GM10248 (cell line): ENCODE measurements around the gene ASS1.

ENCODE experiments used
- CTCF ChIA-PET: fragments of 300-600 bp; sonication (Branson Sonifier 250); formaldehyde crosslinking; extraction: SDS; loops from one replicate; lab custom pipeline; 2021; ENCODE audit warnings: antibody characterized with exemption; lab: Yijun Ruan, JAX
- POLR2A ChIA-PET: fragments of 350-650 bp; sonication (Branson Sonifier 250); formaldehyde crosslinking; extraction: SDS; loops from one replicate; lab custom pipeline; 2020; ENCODE audit warnings: antibody characterized with exemption; lab: Yijun Ruan, JAX
- DNase-seq: peaks from one replicate; pipeline ENCODE4 v3.0.0; 2012; ENCODE audit errors: extremely low spot score
- TF ChIP-seq, protein P1 (sequence below): IDR thresholded peaks from 2 replicates; pipeline ENCODE4 v1.5.1; 2012; ENCODE audit warnings: mild to moderate bottlenecking, low read depth; ENCODE audit errors: extremely low read depth, missing control alignments, control extremely low read depth

The ASS1 gene

DNA sequence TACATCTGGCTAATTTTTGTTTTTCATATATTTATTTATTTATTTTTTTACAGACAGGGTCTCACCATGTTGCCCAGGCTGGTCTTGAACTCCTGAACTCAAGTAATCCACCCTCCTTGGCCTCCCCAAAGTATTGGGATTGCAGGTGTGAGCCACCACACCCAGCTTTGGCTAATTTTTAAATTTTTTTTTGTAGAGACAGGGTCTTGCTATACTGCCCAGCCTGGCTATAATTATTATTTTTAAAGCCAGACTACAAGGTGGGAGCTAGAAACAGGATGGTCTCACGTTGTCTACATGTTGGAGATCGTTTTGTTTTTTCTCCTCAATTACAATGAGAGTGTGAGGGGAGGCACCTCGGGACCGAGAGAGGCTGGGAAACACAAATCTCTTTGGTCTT, 23.8 kb downstream of the ASS1 start:
- ChIA-PET CTCF (interaction anchor here (1.0 to 15.0 kb wide), 2 partner anchors 8 to 215 kb away, joined by 3 to 262 read pairs; no protein-coding TSS in a partner anchor), POLR2A (no interaction called here)
- TF ChIP-seq, protein P1, sequence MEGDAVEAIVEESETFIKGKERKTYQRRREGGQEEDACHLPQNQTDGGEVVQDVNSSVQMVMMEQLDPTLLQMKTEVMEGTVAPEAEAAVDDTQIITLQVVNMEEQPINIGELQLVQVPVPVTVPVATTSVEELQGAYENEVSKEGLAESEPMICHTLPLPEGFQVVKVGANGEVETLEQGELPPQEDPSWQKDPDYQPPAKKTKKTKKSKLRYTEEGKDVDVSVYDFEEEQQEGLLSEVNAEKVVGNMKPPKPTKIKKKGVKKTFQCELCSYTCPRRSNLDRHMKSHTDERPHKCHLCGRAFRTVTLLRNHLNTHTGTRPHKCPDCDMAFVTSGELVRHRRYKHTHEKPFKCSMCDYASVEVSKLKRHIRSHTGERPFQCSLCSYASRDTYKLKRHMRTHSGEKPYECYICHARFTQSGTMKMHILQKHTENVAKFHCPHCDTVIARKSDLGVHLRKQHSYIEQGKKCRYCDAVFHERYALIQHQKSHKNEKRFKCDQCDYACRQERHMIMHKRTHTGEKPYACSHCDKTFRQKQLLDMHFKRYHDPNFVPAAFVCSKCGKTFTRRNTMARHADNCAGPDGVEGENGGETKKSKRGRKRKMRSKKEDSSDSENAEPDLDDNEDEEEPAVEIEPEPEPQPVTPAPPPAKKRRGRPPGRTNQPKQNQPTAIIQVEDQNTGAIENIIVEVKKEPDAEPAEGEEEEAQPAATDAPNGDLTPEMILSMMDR, result no peak
- DNase-seq, result no peak

DNA sequence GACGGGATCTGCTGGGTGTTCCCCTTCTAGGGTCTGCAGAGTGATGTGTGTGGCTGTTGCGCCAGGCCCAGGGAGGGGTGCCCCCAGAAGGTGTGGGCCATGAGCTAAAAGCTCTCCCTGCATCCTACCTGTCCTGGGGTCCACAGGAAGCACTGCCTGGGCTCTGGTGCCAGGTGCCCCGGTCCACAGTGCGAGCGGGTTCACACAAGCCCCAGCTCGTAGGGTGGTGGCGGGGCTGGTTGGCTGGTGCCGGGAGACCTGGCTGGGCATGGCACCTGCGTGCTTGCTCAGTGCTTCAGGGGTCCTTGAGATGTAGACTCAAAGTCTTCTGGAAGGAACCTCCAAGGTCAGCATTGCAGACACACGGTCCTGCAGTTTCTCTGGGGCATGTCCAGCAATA, 25.5 kb downstream of the ASS1 start:
- CTCF ChIA-PET, result interaction anchor here (15.0 kb wide), 1 partner anchor 213 kb away, joined by 262 read pairs; no protein-coding TSS in a partner anchor
- TF ChIP-seq, protein P1, result no peak
- DNase-seq, result no peak
- POLR2A ChIA-PET, result no interaction called here

DNA sequence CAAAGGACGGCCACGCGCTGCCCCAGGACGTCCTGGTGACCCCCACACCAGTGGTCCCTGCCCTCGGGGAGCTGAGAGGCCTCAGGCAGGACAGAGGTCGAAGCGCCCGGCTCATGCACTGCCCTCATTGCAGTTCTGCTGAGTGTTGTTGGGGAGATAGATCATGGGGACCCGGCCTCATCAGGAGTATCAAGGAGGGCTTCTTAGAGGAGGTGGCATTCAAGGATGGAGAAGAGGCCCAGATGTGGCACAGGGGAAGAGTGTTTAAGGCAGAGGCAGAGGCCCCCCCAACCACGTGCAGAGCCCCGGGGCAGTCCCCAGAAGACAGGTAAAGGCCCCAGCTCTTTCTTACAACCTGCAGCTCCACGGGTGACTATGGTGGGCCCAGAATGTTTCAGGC, 26.2 kb downstream of the ASS1 start:
- no peak for DNase-seq
- POLR2A ChIA-PET, result no interaction called here
- TF ChIP-seq, protein P1, result no peak
- CTCF ChIA-PET, result no interaction called here

DNA sequence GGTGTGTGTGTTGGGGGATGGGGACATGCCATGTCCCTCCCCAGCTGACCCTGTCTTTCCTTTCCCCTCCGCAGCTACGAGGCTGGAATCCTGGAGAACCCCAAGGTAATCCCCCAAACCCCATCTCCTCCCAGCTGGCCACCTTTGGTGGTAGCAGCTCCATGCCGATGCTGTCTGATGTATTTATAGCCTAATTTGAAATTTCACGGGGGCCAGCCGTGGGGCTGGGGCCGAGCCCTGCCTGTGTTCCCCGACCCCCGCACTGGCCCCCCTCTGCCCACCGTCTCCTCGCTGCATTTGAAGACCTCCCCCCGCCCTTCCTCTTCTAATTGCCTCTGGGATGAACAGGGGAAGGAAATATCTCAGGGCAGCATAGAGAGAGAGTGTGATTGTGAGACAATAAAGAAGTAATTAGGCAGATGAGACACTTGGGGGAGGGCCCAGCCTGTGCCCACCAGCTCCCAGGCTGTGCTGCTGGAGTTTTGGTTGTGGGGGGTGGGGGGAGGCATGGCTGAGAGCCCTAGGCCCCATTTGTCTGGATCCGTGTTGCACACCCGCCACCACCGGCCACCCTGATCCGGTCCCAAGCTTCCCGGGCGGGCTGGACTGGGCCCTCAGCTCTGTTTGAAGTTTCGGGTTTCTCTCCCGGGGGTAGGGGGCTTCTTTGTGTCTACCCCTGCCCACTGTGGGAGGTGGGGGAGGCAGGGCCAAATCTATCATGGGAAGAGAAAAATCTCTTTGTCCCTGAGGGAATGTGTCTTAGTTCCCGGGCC, 26.8 kb downstream of the ASS1 start:
- DNase-seq, result no peak
- POLR2A ChIA-PET, result no interaction called here
- TF ChIP-seq, protein P1, result no peak
- CTCF ChIA-PET, result no interaction called here

DNA sequence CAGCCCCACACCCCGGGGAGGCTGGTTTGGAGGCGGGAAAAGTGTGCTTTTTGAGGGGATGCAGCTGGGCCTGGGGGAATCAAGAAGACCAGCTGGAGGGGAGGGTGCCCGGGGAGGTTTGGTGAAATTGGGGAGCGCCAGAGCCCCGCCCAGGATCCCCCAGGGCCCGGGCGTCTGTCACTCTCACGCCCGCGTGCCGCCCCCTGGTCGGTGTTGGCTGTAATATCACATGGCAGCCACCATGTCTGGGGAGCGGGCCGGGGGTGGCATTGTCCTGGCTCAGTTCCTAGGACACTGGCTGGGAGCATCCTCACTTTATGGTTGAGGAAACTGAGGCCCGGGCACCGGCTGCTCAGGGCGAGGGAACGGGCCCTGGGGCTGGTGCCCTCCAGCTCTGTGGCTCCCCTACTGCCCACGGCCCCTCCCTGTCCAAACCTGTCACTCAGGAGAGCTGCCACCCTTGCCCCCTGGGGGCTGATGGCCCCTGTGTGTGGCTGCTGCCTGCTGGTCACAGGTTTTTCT, 27.5 kb downstream of the ASS1 start:
- POLR2A ChIA-PET, result no interaction called here
- CTCF ChIA-PET, result no interaction called here
- DNase-seq, result no peak
- TF ChIP-seq, protein P1, result no peak

DNA sequence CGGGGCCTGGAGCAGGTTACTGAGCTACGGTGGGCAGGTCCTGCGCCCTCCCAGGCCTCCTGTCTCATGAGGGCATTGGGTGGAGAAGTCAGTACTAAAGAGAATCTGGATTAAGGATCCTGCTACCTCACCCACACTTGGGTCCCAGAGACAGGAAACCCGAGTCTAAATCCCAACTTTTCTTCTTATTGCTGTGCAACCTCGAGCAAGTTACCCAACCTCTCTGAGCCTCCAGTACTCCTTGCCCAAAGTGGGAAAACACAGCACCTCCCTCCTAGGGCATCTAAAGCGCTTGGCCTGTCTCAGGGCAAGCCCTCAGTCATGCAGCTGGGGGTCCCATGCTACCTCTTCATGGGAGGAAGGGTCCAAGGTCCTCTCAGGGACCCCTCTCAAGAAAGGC, 28.2 kb downstream of the ASS1 start:
- TF ChIP-seq, protein P1, result no peak
- ChIA-PET POLR2A (no interaction called here), CTCF (no interaction called here)
- no peak for DNase-seq
